ENCODE measurements around the gene MYDGF. TPM values are rescaled to one million over a fixed set of nuclear protein-coding genes. Genes with fewer than 3 reads are reported as not detected.

Gene MYDGF
- total RNA-seq, 1 donor from 2014 or later: 314 TPM

DNA sequence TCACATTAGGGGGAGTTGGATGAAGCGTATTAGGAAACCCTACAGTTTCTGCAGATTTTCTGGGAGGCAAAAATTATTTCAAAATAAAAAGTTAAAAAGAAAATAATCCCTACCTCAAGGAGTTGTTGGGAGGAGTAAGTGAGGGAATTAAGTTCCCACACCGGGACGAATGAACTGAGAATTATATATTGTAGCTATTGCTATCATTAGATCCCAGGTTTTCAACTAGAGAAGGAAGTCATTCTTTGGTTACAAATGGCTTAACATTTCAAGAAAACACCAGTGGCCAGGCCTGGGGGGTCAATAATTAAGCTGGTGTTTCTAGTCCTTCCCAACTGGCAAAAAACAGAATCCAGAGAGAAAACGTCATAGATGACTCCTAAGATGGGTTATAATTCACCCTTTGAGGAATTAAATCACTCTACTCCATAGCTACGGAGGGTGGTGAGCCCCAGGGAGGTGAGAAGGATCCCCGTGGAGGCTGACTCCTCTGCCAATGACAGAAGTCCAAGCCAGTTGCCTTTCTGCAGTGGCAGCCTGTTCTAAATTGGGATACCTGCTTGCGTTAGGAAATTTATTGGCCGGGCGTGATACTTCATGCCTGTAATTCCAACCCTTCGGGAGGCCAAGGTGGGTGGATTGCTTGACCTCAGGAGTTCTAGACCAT, 1.2 kb upstream of the MYDGF start:
- no peak for DNase-seq (ENCODE audit: low read depth)

DNA sequence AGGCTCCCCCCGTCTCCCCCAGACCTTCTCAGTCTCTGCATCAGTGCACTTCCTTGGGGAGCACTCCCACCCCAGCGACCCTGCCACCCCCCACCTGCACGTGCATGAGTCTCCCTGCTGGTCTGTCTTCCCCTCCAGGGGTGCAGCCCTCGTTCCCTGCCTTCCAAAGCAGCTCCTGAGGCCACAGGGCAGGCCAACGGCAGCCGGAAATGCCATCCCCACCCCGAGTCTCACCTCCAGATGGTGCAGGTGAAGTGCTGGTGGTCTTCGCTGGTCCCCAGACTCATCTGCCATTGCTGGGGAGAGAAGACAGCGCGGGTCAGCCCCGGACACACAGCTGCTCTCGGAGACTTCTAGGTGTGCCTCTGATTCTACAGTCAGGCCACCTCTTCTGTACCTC, 5.5 kb downstream of the MYDGF start:
- TF ChIP-seq, protein P1, sequence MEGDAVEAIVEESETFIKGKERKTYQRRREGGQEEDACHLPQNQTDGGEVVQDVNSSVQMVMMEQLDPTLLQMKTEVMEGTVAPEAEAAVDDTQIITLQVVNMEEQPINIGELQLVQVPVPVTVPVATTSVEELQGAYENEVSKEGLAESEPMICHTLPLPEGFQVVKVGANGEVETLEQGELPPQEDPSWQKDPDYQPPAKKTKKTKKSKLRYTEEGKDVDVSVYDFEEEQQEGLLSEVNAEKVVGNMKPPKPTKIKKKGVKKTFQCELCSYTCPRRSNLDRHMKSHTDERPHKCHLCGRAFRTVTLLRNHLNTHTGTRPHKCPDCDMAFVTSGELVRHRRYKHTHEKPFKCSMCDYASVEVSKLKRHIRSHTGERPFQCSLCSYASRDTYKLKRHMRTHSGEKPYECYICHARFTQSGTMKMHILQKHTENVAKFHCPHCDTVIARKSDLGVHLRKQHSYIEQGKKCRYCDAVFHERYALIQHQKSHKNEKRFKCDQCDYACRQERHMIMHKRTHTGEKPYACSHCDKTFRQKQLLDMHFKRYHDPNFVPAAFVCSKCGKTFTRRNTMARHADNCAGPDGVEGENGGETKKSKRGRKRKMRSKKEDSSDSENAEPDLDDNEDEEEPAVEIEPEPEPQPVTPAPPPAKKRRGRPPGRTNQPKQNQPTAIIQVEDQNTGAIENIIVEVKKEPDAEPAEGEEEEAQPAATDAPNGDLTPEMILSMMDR (IDR thresholded peaks at IDR 0.05; ENCODE audit: insufficient read depth, low read length, severe bottlenecking): no peak
- DNase-seq (ENCODE audit: low read depth) (no peak), FAIRE-seq (no peak)
- Histone ChIP-seq H3K36me3 (ENCODE audit: control insufficient read depth, insufficient read depth, low read length) (peaks cover 36% of the 10 kb centered on the region), H3K27me3 (ENCODE audit: control insufficient read depth, insufficient read depth, low read length) (no peaks in the 10 kb centered on the region), H3K4me3 (ENCODE audit: low read depth, low read length) (no peak overlapping the region)

More for the DNA sequence above, 1.2 kb upstream of the MYDGF start:
- H3K27me3 ChIP-seq (ENCODE audit: control insufficient read depth, insufficient read depth, low read length): no peaks in the 10 kb centered on the region
- FAIRE-seq: no peak
- TF ChIP-seq, protein P1 (IDR thresholded peaks at IDR 0.05; ENCODE audit: insufficient read depth, low read length, severe bottlenecking): no peak
- H3K36me3 ChIP-seq (ENCODE audit: control insufficient read depth, insufficient read depth, low read length): peaks cover 10% of the 10 kb centered on the region
- H3K4me3 ChIP-seq (ENCODE audit: low read depth, low read length): no peak overlapping the region

DNA sequence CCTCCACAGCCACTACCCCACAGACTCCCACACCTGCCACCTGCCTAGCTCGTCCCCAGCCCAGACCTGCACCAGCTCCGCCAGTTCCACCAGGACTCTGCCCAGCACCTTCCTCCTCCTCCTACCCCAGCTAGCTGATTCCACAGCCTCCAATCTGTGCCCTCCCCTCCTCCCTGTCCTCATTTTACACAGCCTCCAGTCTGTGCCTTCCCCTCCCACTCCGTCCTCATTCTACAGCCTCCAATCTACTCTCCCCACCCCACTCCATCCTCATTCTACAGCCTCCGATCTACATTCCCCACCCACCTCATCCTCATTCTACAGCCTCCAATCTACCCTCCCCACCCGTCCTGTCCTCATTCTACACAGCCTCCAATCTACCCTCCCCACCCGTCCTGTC, 7.3 kb downstream of the MYDGF start:
- TF ChIP-seq, protein P1 (IDR thresholded peaks at IDR 0.05; ENCODE audit: insufficient read depth, low read length, severe bottlenecking): no peak

DNA sequence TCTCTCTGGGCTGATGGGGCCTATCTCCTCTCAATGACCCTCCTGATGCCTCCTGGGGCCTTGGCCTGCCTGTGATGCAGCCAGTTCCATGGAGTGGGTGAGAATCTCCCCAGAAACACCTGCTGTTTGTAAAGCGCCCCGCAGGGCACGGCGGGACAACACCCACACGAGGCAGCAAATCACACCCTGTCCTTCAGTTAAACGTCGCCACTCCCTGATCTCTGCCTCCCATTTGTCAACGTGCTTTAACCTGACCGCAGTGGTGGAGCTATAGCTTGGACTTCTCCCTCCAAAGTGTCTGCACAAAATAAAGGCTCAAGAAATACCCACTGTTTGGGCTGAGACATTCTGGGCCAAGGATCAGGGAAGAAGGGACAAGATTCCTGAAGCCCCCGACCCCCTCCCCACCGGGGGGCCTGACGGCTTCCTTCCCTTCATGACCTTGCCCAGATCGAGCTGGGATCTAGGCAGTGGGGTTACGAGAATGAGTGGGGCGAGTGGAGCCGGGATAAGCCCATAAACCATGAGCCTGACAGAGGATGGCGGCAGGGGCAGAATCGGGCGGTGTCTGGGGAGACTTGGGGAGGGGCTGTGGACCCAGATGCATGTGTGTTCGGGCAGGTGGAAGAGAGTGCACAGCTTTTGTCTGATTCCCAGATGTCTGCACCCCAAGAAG, 8.0 kb downstream of the MYDGF start:
- H3K27me3 ChIP-seq (ENCODE audit: control insufficient read depth, insufficient read depth, low read length): no peaks in the 10 kb centered on the region
- H3K4me3 ChIP-seq (ENCODE audit: low read depth, low read length): no peak overlapping the region
- TF ChIP-seq, protein P1 (IDR thresholded peaks at IDR 0.05; ENCODE audit: insufficient read depth, low read length, severe bottlenecking): no peak
- H3K36me3 ChIP-seq (ENCODE audit: control insufficient read depth, insufficient read depth, low read length): peaks cover 34% of the 10 kb centered on the region
- FAIRE-seq: peak; percentile 36
- DNase-seq (ENCODE audit: low read depth): no peak

More for the DNA sequence above, 7.3 kb downstream of the MYDGF start:
- no peak overlapping the region for H3K4me3 ChIP-seq (ENCODE audit: low read depth, low read length)
- H3K27me3 ChIP-seq (ENCODE audit: control insufficient read depth, insufficient read depth, low read length): no peaks in the 10 kb centered on the region
- peaks cover 35% of the 10 kb centered on the region for H3K36me3 ChIP-seq (ENCODE audit: control insufficient read depth, insufficient read depth, low read length)
- FAIRE-seq (no peak), DNase-seq (ENCODE audit: low read depth) (no peak)

DNA sequence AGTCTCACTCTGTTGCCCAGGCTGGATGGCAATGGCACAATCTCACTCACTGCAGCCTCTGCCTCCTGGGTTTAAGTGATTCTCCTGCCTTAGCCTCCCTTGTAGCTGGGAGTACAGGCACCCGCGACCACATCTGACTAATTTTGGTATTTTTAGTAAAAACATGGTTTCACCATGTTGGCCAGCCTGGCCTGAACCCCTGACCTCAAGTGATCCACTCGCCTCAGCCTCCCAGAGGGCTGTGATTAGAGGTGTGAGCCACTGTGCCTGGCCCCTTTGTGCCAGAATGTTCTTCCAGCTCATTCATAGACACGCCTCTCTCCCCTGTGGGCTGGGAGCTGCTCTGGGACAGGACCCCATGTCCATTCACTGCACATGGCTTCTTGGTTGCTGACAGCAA, 9.1 kb downstream of the MYDGF start:
- Histone ChIP-seq H3K4me3 (ENCODE audit: low read depth, low read length) (no peak overlapping the region), H3K27me3 (ENCODE audit: control insufficient read depth, insufficient read depth, low read length) (no peaks in the 10 kb centered on the region), H3K36me3 (ENCODE audit: control insufficient read depth, insufficient read depth, low read length) (peaks cover 35% of the 10 kb centered on the region)
- no peak for FAIRE-seq
- no peak for DNase-seq (ENCODE audit: low read depth)
- TF ChIP-seq, protein P1 (IDR thresholded peaks at IDR 0.05; ENCODE audit: insufficient read depth, low read length, severe bottlenecking): no peak

All from bronchial epithelial cell (primary cell).